ENCODE measurements around the gene FBXL13.

FBXL13 gene

DNA sequence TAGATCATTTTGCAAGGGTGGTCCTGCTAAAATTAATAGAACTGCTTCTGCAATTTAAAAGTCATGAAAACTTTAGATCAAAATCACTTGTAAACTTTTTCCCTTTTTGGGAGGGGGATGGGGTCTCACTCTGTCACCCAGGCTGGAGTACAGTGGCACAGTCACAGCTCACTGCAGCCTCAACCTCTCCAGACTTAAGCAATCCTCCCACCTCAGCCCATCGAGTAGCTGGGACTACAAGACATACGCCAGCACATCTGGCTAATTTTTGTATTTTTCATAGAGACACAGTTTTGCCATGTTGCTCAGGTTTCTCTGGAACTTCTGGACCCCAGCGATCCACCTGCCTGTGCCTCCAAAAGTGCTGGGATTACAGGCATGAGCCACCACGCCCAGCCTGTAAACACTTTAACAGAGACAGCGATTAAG, 82.1 kb downstream of the FBXL13 start:
- no peak for DNase-seq (ENCODE audit: extremely low read depth, low read depth)
- no peak overlapping the region for H3K4me3 ChIP-seq (replicated peaks; ENCODE audit: low read depth, low read length)
- TF ChIP-seq, protein P1, sequence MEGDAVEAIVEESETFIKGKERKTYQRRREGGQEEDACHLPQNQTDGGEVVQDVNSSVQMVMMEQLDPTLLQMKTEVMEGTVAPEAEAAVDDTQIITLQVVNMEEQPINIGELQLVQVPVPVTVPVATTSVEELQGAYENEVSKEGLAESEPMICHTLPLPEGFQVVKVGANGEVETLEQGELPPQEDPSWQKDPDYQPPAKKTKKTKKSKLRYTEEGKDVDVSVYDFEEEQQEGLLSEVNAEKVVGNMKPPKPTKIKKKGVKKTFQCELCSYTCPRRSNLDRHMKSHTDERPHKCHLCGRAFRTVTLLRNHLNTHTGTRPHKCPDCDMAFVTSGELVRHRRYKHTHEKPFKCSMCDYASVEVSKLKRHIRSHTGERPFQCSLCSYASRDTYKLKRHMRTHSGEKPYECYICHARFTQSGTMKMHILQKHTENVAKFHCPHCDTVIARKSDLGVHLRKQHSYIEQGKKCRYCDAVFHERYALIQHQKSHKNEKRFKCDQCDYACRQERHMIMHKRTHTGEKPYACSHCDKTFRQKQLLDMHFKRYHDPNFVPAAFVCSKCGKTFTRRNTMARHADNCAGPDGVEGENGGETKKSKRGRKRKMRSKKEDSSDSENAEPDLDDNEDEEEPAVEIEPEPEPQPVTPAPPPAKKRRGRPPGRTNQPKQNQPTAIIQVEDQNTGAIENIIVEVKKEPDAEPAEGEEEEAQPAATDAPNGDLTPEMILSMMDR (IDR thresholded peaks at IDR 0.05; ENCODE audit: low read depth, low read length, missing control alignments) = no peak

DNA sequence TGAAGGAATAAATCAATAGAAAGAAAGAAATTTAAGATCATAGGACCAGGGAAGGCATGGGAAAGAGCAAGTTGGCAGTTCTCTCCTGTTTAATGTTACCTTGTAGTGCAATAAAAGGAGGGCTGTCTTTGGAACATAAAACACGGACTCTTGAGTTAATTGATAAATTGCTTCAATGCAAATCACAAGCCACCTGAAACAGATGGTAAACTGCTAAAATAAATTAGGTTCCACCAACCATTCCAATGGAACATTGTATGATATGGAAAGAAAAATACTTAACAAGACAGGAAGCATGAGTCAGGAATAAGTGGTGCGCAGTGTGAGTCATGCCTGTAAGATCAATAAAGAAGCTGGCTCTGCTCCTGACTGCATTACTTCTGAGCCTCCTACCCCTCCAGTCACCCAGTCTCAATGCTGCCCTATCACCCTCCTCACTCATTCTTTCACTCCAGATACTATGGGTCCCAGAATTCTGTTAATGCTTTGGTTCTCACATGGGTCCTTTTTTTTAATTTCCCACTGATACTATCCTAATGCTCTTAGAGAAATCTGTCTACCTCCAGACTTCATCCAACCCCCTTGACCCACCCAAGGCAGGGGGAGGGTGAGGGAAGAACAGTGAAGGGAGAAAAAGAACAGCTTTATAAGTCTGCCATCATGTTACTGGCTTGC, 82.9 kb downstream of the FBXL13 start:
- no peak overlapping the region for H3K4me3 ChIP-seq (replicated peaks; ENCODE audit: low read depth, low read length)
- DNase-seq (ENCODE audit: extremely low read depth, low read depth) = peak; percentile 92
- TF ChIP-seq, protein P1 (IDR thresholded peaks at IDR 0.05; ENCODE audit: low read depth, low read length, missing control alignments) = no peak

DNA sequence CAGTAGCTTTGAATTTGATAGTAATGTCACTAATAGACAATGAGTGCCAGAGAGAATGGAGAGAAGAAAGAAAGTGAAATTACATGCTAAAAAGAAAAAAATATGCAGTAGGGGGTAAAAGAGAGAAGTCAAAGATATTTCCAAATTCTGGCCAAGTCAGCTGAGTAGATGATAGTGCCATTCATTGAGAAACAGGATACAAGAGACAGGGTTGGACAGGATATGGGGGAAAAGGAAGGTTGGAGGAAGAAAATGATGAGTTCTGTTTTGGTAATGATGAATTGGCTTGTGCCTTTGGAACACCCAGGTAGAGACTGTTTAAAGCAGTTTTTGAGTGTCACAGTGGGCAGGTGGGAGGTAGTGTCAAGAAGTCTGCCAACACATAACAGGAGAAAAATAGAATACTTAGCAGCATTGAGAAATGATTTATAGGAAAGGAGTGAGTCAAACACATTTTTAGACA, 83.5 kb downstream of the FBXL13 start:
- DNase-seq (ENCODE audit: extremely low read depth, low read depth) = no peak
- H3K4me3 ChIP-seq (replicated peaks; ENCODE audit: low read depth, low read length) = no peak overlapping the region
- TF ChIP-seq, protein P1 (IDR thresholded peaks at IDR 0.05; ENCODE audit: low read depth, low read length, missing control alignments) = no peak

DNA sequence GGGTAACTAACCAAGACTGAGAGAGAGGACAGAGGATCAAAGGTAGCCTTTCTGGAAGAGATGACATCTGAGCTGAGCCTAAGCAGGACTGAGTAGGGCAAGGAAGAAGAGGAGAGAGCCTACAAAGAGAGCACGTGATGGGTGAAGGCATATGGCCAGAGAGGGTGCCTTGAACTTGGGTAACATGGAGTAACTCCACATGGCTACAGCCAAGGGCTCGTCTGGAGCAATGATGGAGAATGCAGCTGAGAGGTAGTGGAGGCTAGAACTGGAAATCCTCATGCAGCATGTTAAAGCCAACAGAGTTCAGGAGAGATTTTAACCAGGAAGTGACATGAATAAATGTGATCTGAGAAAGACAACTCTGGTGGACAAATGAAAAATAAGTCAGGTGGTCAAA, 84.0 kb downstream of the FBXL13 start:
- no peak for DNase-seq (ENCODE audit: extremely low read depth, low read depth)
- H3K4me3 ChIP-seq (replicated peaks; ENCODE audit: low read depth, low read length) = no peak overlapping the region
- TF ChIP-seq, protein P1 (IDR thresholded peaks at IDR 0.05; ENCODE audit: low read depth, low read length, missing control alignments) = no peak

DNA sequence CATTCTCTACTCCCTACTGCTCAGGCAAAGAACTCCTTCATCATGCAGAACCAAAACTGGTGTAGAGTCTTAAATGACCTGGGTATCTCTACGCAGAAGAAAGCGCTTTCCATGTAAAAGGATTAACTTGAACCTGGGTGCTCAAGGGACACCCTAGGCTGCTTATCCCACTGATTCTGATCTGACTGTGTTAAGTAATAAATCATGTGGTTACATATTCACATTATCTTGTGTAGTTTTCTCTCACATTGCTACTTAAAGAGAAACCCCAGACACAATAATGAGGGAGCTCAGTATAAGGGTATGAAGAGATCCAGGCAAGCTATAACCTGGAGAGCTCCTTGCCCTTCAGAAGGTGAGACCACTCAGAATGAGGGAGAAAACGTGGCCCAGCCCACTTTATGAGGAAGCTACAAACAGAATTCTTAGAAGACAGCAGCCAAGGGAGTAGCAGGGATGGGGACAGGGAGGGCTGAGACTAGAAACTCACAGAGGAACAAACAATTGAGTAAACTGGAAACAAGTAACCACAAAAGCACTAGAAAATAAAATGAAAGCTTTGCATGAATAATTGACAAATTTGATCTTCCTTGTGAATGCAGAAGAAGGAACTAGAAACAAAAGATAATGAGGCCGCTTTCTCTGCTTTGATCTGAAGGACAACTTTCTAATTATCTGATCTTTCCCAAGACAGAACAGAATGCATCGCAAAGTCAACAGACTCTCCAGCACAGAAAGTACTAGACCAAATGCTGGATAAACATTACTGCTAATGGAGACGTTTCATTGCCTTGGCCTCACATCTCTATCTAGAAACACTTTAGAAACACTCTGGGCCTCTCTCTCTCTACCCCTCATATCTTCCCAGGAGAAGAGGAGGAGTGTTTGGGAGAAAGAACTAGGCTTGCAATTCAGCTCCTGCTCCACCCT, 85.7 kb downstream of the FBXL13 start:
- TF ChIP-seq, protein P1 (IDR thresholded peaks at IDR 0.05; ENCODE audit: low read depth, low read length, missing control alignments) = no peak
- DNase-seq (ENCODE audit: extremely low read depth, low read depth) = no peak
- no peak overlapping the region for H3K4me3 ChIP-seq (replicated peaks; ENCODE audit: low read depth, low read length)

DNA sequence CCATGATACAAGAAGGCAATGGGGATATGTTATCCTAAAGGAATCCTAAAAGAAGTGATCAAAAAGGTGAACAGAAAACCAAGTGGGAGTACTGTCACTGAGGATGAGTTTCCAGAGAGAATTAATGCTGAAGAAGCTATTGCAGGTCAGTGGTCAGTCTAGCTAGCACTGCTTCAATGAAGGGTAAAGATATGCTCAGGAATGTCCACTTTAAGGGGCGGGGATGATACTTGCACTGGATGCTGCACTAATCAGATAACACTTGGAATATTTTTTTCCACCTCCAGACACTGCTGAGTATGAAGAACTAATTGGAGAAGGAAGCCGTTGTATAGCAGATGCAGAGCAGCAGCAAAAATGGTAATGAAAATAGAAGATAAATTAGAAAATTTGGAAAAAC, 86.5 kb downstream of the FBXL13 start:
- TF ChIP-seq, protein P1 (IDR thresholded peaks at IDR 0.05; ENCODE audit: low read depth, low read length, missing control alignments) = no peak

More for the DNA sequence above, 86.5 kb downstream of the FBXL13 start:
- DNase-seq (ENCODE audit: extremely low read depth, low read depth) = no peak
- H3K4me3 ChIP-seq (replicated peaks; ENCODE audit: low read depth, low read length) = no peak overlapping the region
